Neural progenitor cell (in vitro differentiated cells): Measurements from ENCODE around the gene CAPN15.

ENCODE experiments used
- EZH2 ChIP-seq: fragments of 200-600 bp; sonication (generic); IDR thresholded peaks from 2 replicates; pipeline ENCODE4 v1.6.1; 2017; ENCODE audit warnings: antibody characterized with exemption, mild to moderate bottlenecking, moderate library complexity
- TF ChIP-seq, protein P1 (sequence below): fragments of 200-600 bp; sonication (generic); IDR thresholded peaks from 2 replicates; pipeline ENCODE4 v1.5.1; 2017; ENCODE audit warnings: antibody characterized with exemption, mild to moderate bottlenecking

DNA sequence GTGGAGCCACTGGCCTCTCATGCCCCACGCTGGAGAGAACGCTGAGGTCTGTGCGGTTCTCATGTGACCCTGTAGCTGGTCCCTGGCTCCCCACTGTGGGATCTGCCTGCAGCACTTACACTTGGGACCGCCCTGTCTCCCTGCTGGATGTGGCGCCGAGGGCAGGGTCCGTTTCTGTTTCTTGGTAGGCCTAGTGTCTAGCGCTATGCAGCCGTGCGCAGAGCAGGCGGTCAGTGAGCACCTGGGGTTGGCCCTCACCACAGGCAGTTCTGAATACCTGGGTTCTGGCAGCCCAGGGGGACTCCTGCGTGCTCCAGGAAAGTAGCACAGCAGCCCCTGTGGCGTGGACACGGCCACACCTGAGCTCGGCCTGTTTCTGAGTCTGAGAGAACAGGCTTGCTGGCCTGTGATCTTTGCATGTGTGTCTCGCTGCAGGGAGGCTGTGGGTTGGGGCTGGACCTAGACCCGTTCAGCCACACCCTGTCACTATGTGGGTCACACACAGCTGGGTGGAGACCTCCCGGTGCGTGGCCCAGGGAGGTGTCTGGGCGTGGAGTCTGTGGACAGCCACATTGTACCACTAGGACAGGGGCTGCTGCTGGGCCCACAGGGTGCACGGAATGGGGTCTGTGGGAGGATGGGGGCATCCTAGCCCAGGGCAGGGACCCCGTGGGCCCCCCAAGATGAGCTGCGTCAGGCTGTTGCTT is 2.8 kb downstream of the CAPN15 start:
- TF ChIP-seq, protein P1, sequence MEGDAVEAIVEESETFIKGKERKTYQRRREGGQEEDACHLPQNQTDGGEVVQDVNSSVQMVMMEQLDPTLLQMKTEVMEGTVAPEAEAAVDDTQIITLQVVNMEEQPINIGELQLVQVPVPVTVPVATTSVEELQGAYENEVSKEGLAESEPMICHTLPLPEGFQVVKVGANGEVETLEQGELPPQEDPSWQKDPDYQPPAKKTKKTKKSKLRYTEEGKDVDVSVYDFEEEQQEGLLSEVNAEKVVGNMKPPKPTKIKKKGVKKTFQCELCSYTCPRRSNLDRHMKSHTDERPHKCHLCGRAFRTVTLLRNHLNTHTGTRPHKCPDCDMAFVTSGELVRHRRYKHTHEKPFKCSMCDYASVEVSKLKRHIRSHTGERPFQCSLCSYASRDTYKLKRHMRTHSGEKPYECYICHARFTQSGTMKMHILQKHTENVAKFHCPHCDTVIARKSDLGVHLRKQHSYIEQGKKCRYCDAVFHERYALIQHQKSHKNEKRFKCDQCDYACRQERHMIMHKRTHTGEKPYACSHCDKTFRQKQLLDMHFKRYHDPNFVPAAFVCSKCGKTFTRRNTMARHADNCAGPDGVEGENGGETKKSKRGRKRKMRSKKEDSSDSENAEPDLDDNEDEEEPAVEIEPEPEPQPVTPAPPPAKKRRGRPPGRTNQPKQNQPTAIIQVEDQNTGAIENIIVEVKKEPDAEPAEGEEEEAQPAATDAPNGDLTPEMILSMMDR, result no peak
- no peak for TF ChIP-seq EZH2
